IPS DF 4.7 (cell line): ENCODE results near the gene BTBD9.

Experiments used
- DNase-seq: peaks from one replicate; pipeline ENCODE4 v3.0.0-alpha.2; 2013; ENCODE audit warnings: low spot score; ENCODE audit errors: extremely low read depth

The BTBD9 gene

DNA sequence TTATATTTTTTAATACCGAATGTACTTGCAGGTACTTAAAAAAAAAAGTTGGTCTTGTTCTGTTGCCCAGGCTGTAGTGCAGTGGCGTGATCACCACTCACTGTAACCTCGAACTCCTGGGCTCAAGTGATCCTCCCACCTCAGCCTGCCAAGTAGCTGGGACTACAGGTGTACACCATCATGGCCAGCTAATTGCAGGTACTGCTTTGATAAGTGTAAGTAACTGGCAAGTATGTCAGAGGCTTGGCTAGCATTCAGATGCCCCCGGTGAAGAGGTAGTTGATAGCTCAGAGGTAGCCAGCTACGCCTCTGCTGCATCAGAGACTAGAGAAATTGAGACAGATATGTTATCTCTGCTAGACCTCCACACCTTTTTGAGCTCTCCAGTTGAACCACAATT is 40.5 kb downstream of the BTBD9 start:
- no peak for DNase-seq

DNA sequence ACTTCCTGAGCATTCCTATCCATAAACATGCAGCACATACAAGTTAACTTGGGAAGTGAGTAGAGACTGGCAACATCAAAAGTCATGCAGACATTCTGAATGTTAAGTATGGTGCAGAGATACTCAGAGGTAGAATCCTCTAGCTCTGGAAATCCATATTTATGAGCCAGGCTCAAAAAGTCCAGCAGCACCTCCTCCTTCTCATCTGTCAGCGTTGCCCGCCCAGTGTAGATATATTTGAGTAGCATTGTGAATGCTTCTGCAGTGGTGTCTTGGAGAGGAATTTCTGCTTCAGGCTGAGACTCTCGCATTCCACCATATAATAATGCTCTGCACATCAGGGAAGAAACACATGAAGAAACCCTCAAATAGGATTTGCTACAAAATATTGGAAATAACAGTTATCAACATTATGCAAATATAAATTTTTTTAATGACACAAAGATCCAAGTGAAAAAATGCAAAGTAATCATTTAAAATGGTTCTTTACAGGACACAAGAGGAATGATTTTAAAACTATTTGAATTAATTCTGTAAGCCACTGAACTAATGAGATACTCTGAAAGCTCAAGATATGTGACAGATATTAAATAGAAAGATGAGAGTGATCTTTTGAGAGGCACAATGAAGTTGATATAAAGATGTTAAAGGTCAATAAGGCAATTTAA is 45.6 kb downstream of the BTBD9 start:
- DNase-seq: no peak

DNA sequence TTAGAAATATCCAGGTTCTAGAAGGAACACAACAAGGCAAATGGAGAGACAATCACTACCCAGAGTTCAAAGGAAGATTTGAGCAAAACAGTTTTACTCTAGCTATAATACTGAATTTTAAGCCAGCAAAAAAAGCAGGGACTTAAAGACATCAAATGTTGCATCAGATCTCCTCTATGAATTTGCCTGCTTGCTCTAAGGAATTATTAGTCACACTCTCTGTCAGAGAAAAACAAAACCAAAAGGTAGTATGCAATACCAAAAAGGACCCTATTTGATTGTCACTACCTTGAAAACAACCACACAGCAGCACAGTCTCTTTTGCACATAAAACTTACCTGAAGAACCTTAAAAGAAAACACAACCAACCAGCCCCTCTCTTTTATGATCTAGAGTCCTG is 46.3 kb downstream of the BTBD9 start:
- DNase-seq: no peak

DNA sequence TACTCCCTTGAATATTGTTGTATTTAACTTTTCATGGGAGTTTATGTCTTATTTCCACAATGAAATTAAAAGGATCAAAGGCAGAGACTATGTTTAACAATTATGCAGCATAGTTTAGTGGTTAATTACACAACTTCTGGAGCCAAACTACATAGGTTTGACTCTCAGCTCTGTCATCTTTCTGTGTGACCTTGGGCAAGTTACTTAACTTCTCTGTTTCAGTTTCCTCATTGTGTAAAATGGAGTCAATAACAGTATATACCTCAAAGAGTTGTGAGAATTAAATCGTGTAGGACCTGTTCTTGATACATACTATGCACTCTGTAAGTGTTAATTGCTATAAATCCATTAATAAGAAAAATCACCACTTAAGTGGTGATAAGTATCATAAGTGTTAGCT is 48.3 kb downstream of the BTBD9 start:
- DNase-seq: no peak

DNA sequence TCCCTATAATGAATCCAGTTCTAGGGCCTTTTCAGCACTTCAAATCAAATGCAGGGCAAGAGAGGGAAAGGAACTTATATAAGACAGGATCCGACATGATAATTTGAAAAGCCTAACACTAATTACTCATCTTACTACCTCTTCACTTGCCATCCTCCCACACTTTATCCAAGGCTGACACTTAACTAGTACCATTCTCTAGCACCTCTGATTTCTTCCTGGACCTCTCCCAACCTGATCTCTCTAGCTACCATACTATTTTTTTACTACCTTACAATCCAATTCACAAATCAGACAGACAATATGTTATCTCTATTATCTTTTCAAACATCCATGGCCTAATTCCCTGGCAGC is 50.4 kb downstream of the BTBD9 start:
- no peak for DNase-seq

DNA sequence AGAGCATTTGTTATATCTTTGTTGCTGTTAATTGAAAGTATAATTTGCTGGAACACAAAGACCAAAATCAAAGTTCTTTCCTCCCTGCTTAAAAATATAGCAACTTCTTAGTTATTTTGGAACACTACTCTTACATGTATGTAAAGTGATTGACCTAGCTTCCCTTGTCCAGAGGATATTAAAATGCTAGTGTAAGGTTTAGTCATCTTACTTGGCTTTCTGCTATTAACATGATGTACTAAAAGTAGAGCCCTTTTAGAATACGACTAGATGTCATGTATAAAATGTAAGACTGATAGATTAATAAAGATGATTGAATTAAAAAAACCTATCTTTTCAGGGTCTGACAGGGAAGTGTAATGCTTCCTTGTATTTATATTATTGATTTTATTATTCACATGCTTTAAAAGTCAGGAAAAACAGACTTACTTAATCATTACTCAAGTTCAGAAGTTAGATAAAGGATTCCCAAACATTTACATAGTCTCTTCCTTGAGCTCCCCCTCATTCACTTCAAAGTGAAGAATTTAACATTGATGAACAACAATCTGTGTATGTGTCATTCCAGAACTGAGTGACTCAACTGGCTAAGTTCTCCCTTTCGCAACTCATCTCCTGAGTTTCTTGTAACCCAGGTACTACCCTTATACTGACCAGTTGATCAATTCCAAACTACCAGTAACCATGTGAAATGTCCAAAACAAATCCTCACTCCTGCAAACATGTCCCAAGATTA is 50.9 kb downstream of the BTBD9 start:
- DNase-seq: no peak

DNA sequence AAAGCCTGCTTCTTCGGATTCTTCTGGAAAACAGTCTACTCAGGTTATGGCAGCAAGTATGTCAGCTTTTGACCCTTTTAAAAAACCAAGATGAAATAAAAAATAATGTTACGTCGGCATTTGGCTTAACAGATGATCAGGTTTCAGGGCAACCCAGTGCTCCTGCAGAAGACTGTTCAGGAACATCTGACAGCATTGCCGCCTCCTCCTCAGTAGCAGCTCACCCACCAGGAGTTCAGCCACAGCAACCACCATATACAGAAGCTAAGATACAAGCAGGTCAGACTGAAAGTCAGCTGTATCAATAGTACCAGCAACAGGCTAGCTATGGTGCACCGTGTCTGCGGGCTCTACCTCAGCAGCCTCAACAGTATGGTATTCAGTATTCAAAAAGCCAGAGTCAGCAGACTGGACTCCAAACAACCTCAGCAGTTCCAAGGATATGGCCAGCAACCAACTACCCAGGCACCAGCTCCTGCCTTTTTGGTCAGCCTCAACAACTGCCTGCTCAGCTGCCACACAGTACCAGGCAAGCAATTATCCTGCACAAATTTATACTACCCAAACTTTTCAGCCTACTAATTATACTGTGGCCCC is 51.9 kb downstream of the BTBD9 start:
- DNase-seq: no peak

DNA sequence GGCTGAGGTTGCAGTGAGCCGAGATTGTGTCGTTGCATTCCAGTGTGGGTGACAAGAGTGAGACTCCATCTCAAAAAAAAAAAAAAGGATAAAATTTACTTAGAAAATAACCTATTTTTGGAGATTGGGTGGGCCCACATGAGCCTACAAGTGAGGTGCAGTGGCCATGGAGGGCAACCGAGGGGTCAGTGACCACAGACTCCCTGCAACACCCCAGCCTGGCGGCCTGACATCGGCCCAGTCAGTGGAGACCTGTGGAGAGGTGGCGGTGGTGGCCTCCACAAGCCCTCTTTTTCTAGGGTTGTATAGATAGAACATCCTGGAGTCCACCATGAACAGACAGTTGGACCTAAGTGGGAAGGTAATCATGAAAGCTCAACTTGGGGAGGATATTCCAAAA is 52.7 kb downstream of the BTBD9 start:
- no peak for DNase-seq

DNA sequence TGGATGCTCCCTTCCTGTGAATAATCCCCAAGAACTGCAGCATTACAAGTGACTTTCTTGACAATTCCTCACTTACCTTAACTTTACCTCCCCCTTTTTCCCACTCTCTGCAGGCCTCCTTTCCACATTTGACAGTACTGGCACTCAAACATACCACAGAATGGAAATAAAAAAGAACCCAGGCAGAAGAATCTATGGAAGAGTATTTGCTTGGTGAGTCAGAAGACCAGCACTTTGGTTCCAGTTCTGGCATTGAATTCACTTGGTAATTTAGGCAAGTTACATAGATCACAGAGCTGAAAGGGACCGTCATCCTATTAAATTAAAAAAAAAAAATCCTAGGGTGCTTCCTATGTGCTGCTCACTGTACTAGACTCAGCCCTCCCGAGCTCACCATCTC is 55.0 kb downstream of the BTBD9 start:
- no peak for DNase-seq

DNA sequence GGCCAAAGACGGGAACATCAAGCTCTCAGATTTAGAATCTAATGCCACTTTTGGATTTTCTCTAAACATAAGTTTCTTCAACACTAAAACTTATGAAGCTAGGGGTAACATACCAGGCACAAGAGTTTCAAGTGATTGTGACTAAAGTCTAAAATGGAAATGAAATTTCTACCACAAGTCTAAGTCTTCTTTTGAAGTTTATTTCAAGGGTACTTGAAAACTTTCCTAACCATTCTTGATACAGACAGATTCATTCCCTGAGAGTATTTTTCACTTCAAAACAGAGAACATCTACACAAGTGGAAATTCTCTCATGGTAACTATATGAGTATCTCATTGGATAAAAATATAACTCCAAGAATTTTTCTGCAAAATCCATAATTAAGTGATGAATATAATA is 56.2 kb downstream of the BTBD9 start:
- no peak for DNase-seq

DNA sequence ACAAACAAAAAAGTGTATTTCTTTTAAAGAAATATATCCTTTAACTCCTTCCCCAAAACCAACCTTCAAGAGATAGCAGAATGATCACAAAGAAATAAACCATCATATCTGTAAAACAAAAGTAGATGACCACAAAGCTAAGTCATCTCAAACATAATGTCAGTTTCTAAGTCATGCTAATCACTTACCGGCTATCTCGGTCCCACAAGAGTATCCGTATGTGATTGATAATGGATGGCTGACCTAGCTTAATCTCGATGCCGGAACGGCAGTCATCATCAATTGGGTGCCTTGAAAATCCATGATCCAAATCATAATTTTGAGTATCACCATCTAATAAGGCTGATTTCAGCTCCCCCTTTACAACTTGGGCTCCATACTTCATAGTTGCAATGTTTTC is 59.7 kb downstream of the BTBD9 start:
- no peak for DNase-seq

DNA sequence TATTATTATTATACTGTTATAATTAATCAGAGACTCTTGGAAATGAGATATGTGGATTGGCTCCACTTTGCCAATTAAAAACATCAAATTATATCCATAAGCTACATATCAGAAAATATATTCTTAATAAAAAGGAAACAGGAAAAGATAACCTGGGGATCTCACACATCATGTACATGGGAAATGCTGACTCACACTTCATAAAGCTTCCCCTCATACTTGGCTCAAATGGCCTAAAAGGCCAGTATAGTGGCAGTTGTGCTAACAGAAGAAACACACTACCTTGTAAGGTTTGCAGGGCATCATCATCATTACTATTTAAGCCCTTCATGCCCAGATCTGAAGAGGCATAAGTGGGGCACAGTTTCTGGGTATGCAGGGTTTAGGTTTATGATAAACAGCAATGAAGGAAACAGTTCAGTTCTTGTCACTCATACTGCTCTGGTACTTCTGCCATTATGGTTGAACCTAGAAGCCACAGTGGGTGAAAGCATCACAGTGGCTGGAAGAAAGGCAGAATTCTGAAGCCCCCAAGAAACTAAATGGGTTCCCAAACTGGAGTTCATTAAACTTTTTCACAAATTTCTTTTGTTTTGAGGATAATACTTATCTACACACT is 60.6 kb downstream of the BTBD9 start:
- DNase-seq: no peak

DNA sequence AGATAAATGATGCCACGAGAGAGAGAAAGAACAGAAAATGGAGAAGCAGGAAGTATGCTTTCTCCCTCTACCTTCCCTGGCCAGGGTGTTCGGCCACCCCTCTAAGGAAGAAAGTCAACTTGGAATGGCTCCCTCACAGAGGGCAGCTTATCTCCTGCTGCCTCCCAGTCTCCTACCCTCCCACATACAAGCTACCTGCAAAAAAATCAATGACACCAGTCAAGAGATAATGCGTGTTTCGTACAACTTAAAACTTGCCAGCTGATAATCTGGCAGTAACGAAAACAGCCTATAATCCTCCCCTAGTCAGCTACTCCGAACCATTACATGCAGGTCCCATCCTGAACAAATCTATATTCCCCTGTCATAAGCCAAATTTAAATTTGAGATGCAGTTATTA is 61.7 kb downstream of the BTBD9 start:
- DNase-seq: no peak

DNA sequence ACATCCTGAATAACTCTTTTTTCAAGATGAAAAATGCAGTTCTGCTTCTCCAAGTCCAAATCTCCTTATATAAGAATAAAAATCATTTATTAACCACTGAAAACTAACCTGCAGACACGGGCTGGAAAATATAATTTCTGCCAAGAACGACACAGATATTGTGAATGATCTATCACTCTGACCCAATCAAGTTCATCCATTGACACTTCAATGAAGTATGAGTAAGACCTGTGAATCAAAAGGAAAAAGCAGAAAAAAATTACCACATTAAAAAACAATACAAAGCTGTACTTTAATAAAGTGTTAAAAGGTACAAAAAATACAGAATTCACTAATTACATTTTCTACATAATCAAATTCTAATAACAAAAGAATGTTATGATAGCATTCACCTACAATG is 62.2 kb downstream of the BTBD9 start:
- DNase-seq: no peak

DNA sequence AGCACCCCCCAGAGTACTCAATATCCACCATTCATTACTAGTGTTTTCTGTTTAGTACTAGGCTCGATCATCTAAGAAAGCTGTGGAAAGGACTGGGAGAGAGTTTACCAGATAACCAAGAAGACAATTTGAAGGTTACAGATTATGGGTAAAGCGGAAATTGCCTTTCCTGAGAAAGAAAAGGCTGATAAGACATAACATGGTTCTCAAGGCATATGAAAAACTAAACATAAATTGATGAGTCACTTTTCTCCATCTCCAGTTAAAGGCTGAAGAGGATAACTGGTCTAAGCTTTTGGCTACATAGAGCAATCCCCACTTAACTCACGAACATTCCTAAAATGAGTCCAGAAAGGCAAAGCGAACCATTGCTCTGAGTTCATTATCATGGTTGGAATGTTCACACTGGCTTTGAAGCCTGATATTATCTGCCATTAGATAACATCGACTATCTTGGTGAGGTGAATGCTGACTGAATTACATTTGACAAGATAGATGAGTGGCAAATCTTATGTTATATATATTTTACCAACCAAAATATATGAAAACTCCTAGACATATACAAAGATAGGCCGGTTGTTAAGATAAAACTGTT is 65.8 kb downstream of the BTBD9 start:
- DNase-seq: no peak

DNA sequence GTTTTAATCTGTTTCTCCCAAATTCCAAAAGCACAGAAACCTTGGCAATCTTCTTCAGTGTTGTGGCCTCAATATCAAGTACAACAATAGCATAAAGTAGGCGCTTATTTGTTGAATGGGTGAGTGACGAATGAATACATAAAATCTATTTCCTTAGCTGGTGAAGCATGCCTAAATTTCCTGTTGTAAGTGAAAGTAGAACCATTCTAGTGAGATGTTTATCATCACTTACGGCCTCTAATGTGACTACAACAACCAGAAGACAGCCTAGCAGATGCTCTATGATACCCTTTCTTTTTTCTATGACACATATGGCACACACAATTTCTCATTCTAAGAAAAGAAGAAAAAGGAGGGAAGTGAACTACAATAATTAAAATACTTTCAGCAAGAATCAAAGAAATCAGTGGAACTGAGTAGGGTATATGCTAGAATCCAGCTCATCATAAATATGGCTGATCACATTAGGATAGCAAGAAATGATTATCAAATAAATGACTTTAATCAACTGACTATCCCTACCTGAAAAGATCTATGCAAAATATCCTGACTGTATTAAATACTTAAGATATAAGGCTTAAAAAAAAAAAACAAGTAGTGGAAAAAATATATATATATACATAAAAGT is 67.4 kb downstream of the BTBD9 start:
- no peak for DNase-seq

DNA sequence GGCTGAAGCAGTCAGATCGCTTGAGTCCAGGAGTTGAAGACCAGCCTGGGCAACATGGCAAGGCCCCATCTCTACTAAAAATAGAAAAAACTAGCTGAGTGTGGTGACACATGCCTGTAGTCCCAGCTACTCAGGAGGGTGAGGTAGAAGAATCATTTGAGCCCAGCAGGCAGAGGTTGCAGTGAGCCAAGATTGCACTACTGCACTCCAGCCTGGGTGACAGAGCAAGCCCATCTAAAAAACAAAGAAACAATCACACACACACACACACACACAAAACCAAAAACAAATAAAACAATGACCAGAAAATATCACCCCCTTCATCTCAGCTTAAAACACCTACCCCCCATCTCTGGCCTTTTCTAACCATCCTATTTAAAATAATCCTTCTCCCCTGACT is 68.0 kb downstream of the BTBD9 start:
- no peak for DNase-seq

DNA sequence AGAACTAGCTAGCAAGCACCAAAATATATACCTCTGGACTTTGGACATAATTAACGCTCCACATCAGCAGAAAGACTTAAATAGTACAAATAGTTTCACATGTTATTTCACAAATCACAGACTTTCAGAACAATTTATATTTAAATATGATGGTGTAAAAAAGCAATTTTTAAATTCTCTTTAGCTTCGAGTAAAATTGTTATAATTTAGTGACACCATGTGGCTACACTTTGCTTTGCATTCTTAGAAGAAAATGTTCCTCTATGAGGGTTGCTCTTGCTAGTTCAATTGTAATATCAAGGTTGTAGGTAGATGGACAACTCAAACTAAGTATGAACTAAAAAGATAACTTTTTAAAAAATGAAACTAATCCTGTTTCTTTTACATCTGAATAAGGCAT is 69.0 kb downstream of the BTBD9 start:
- DNase-seq: no peak

DNA sequence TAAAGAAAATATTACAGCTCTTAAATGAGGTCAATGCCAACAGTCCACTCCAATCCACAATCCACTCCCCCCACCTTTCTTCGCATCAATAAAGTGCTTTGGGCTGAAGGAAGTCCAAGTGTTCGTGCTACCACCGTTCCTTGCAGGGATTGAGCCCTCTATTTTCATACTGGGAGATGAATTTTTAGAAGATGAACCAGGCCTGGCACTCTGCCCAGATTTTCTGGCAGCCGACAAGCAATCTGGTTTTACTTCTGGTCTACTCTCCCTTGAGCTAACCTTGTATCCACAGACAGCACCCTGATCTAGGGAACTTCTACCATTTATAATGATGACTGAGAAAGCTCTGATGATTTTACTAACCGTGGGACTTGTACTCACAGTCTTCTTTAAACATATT is 72.3 kb downstream of the BTBD9 start:
- no peak for DNase-seq

DNA sequence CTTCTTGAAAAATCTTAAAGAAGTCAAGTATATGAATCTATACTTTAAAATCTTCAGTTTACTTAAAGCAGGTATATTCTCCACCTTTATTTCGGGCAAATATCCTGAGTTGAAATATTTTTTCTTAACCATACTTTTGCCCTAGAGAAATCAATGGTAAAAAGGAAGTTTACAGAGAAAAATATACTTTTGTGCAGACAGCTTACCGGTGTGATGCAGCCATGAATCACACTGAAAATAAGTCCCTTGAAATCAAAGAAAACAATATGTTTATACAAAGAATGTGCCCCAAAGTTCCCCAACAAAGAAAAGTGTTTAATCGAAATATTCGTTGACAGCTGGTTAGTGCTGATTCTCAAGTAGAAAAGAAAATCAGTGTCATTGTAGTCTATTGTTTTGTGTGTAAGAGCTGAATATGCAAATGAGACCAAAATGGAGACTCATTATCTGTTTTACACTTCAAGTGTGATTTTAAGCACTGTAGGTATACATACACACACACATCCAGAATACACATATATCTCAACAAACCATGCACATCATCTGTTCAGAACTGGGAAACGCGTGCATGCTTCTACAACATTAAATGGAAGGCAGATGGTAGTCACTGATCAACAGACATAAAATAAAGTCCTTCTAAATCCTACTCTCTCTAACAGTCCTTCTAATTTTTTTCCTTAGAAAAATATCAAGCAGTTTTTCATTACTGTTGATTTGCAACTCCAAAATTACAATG is 73.3 kb downstream of the BTBD9 start:
- no peak for DNase-seq

DNA sequence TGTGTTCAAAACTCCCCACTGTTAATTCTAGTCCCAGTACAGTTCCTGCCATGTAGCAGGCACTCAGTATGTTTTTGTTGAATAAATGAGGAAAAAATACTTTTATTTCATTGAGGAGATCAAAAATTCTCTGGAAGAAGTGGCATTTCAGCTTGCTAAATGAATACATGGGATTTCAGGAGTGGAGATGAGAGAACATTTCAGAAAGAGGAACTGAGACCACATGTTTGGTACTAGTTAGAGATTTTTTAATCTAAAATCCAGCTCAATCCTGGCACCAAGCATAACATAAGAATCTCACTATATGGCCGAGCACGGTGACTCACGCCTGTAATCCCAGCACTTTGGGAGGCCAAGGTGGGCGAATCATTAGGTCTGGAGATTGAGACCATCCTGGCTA is 75.4 kb downstream of the BTBD9 start:
- no peak for DNase-seq
